Liver (tissue), 3 donors: ENCODE results near the gene EFCC1.

Experiments used
- EGR1 ChIP-seq, 2 donors: IDR thresholded peaks; 2 replicates each; pipeline ENCODE4 v1.6.1; 2016 to 2018; ENCODE audit warnings: antibody characterized with exemption in 2 of 2, low read depth in 2 of 2
- FOXA1 ChIP-seq: IDR thresholded peaks from 2 replicates; pipeline ENCODE4 v1.6.1; 2016; ENCODE audit warnings: antibody characterized with exemption
- GABPA ChIP-seq, 2 donors: IDR thresholded peaks in 1 of 2; conservative IDR thresholded peaks in 1 of 2; 2 replicates each; pipeline ENCODE4 v1.6.1; 2016; ENCODE audit warnings: antibody characterized with exemption in 2 of 2, mild to moderate bottlenecking in 1 of 2, moderate library complexity in 1 of 2
- JUND ChIP-seq, 2 donors: IDR thresholded peaks; 2 replicates each; pipeline ENCODE4 v1.6.1; 2016; ENCODE audit warnings: antibody characterized with exemption in 2 of 2
- RAD21 ChIP-seq, 2 donors: IDR thresholded peaks; 2 replicates each; pipeline ENCODE4 v1.6.1; 2016; ENCODE audit warnings: antibody characterized with exemption in 2 of 2, mild to moderate bottlenecking in 2 of 2
- REST ChIP-seq: IDR thresholded peaks from 2 replicates; pipeline ENCODE4 v1.6.1; 2016; ENCODE audit warnings: antibody characterized with exemption, mild to moderate bottlenecking
- RXRA ChIP-seq, 2 donors: IDR thresholded peaks; 2 replicates each; pipeline ENCODE4 v1.6.1; 2017 to 2018; ENCODE audit warnings: antibody characterized with exemption in 2 of 2, mild to moderate bottlenecking in 1 of 2
- SP1 ChIP-seq: IDR thresholded peaks from 2 replicates; pipeline ENCODE4 v1.6.1; 2018; ENCODE audit warnings: antibody characterized with exemption, mild to moderate bottlenecking
- YY1 ChIP-seq: IDR thresholded peaks from 2 replicates; pipeline ENCODE4 v1.6.1; 2016; ENCODE audit warnings: antibody characterized with exemption, mild to moderate bottlenecking
- TF ChIP-seq, protein P1 (sequence below): fragments of 150-350 bp; IDR thresholded peaks from 2 replicates; pipeline ENCODE4 v1.5.1; 2017; ENCODE audit warnings: improper control_type of control experiment, low read depth, low read length; ENCODE audit not compliant: missing input control
- TF ChIP-seq, protein P2 (sequence below): IDR thresholded peaks from 2 replicates; pipeline ENCODE4 v1.6.1; 2016; ENCODE audit warnings: antibody characterized with exemption
- donor health status: healthy.
- donor health status: healthy.

DNA sequence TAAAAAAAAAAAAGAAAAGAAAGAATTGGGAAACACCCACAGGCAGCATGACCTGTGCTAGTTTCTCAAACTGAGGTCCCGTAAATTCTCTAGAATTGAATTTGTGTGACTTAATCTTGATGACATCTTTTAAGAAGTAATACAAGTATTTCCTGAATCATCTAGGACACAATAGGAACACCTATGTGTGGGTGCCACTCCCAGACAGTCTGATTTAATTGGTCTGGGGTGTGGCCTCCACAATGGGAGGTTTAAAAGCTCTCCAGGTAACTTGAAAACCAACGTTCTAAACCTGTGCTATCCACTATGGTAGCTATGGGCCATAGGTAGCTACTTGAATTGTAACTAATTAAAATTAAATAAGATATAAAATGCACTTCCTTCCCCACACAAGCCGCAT, 35.3 kb upstream of the EFCC1 start:
- TF ChIP-seq SP1 (no peak), YY1 (no peak), FOXA1 (no peak), EGR1 (IDR thresholded peaks at IDR 0.05; ENCODE audit: low read depth in 2 of 2) (no peak), REST (no peak), GABPA (IDR thresholded peaks at IDR 0.05 in 1 of 2, conservative IDR thresholded peaks at IDR 0.05 in 1 of 2) (no peak), RXRA (IDR thresholded peaks at IDR 0.05) (no peak), JUND (IDR thresholded peaks at IDR 0.05) (no peak), RAD21 (IDR thresholded peaks at IDR 0.05) (no peak)
- TF ChIP-seq, protein P1, sequence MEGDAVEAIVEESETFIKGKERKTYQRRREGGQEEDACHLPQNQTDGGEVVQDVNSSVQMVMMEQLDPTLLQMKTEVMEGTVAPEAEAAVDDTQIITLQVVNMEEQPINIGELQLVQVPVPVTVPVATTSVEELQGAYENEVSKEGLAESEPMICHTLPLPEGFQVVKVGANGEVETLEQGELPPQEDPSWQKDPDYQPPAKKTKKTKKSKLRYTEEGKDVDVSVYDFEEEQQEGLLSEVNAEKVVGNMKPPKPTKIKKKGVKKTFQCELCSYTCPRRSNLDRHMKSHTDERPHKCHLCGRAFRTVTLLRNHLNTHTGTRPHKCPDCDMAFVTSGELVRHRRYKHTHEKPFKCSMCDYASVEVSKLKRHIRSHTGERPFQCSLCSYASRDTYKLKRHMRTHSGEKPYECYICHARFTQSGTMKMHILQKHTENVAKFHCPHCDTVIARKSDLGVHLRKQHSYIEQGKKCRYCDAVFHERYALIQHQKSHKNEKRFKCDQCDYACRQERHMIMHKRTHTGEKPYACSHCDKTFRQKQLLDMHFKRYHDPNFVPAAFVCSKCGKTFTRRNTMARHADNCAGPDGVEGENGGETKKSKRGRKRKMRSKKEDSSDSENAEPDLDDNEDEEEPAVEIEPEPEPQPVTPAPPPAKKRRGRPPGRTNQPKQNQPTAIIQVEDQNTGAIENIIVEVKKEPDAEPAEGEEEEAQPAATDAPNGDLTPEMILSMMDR = no peak
- TF ChIP-seq, protein P2, sequence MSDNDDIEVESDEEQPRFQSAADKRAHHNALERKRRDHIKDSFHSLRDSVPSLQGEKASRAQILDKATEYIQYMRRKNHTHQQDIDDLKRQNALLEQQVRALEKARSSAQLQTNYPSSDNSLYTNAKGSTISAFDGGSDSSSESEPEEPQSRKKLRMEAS = no peak
